Activated CD4-positive, alpha-beta T cell treated with anti-CD3 and anti-CD28 coated beads for 4 hours (primary cell): ENCODE results near the gene LMTK3.

ENCODE experiments used
- DNase-seq, 2 donors: peaks; one replicate each; pipeline ENCODE4 v3.0.0-alpha.2; 2020

The LMTK3 gene

GRCh38 chr19:48445256-48445605 lies 66.4 kb downstream of the LMTK3 start:
- no peak for DNase-seq

DNA sequence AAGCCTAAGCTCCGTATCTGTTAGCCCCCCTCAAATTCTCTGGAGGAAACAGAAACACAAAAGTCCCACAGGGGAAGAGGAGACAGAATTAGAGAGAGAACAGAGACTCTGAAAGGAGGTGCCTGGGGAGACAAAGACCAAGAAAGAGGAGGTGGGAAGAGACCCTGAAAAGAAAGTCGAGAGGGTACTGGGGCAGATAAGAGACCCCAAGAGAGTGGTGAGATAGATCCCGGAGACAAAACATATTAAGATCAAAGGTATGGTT lies 66.8 kb downstream of the LMTK3 start:
- DNase-seq = no peak

- DNase-seq = no peak
Observed at GRCh38 chr19:48444129-48444935, 67.3 kb downstream of the LMTK3 start.

- no peak for DNase-seq
Observed at GRCh38 chr19:48443731-48444128, 67.9 kb downstream of the LMTK3 start.

GRCh38 chr19:48443256-48443655 lies 68.4 kb downstream of the LMTK3 start:
- DNase-seq = no peak

- no peak for DNase-seq
Observed at GRCh38 chr19:48442116-48443035, 69.3 kb downstream of the LMTK3 start.

GRCh38 chr19:48441360-48442050 lies 70.1 kb downstream of the LMTK3 start:
- DNase-seq = no peak

DNA sequence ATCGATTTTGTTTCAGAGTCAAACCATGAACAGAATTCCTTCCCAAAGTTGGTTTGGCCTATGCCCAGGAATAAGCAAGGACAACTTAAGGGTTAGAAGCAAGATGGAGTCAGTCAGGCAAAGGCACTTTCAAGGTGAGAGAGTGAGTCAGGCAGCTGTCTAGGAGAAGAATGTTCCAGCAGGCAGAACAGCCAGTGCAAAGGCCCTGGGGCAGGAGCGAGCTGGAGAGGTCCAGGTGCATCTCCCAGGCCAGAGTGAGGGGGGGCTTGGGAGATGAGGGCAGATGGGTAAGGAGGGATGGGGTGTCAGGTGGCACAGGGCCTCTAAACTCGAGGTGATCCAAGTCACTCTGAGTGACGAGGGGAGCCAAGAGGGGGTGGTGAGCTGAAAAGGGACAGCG lies 75.0 kb downstream of the LMTK3 start:
- DNase-seq = no peak
